ENCODE results near the gene APOC4. TPM values are rescaled to one million over a fixed set of nuclear protein-coding genes. Genes with fewer than 3 reads are reported as not detected.

APOC4 gene
- total RNA-seq, 1 experiment from 2014 or later: not detected

GRCh38 chr19:44993926-44994537, 52.0 kb downstream of the APOC4 start:
- no peak for DNase-seq (ENCODE audit: low spot score)

Other genes starting within 250 kb of the APOC4 start
- not detected in 2 replicates for gene CEACAM16, start 243.1 kb upstream of the APOC4 start, total RNA-seq (2014; rRNA removed; shearing (Covaris generic))
- gene BCL3, start 193.5 kb upstream of the APOC4 start, total RNA-seq (2014; rRNA removed; shearing (Covaris generic)): 7.8 and 11.6 TPM in 2 replicates
- gene CBLC, start 164.3 kb upstream of the APOC4 start, total RNA-seq (2014; rRNA removed; shearing (Covaris generic)): not detected in 2 replicates
- 5.8 and 6.2 TPM in 2 replicates for gene BCAM, start 133.1 kb upstream of the APOC4 start, total RNA-seq (2014; rRNA removed; shearing (Covaris generic))
- gene NECTIN2, start 95.9 kb upstream of the APOC4 start, total RNA-seq (2014; rRNA removed; shearing (Covaris generic)): 42.0 and 43.3 TPM in 2 replicates
- gene TOMM40, start 51.0 kb upstream of the APOC4 start, total RNA-seq (2014; rRNA removed; shearing (Covaris generic)): 59.0 and 68.6 TPM in 2 replicates
- 0.33 and 0.75 TPM in 2 replicates for gene APOE, start 36.4 kb upstream of the APOC4 start, total RNA-seq (2014; rRNA removed; shearing (Covaris generic))
- gene APOC1, start 27.6 kb upstream of the APOC4 start, total RNA-seq (2014; rRNA removed; shearing (Covaris generic)): not detected in 2 replicates
- not detected in 2 replicates for gene APOC2, start 3.8 kb downstream of the APOC4 start, total RNA-seq (2014; rRNA removed; shearing (Covaris generic))
- 12.9 and 17.4 TPM in 2 replicates for gene CLPTM1, start 13.1 kb downstream of the APOC4 start, total RNA-seq (2014; rRNA removed; shearing (Covaris generic))
- gene RELB, start 59.2 kb downstream of the APOC4 start, total RNA-seq (2014; rRNA removed; shearing (Covaris generic)): 0.78 and 0.81 TPM in 2 replicates
- gene CLASRP, start 96.8 kb downstream of the APOC4 start, total RNA-seq (2014; rRNA removed; shearing (Covaris generic)): 17.6 and 20.4 TPM in 2 replicates
- gene ZNF296, start 134.2 kb downstream of the APOC4 start, total RNA-seq (2014; rRNA removed; shearing (Covaris generic)): not detected in 2 replicates
- 23.5 and 27.5 TPM in 2 replicates for gene GEMIN7, start 137.0 kb downstream of the APOC4 start, total RNA-seq (2014; rRNA removed; shearing (Covaris generic))
- gene PPP1R37, start 150.9 kb downstream of the APOC4 start, total RNA-seq (2014; rRNA removed; shearing (Covaris generic)): 8.0 and 13.2 TPM in 2 replicates
- gene NKPD1, start 218.7 kb downstream of the APOC4 start, total RNA-seq (2014; rRNA removed; shearing (Covaris generic)): 0.19 TPM in 1 of 2 replicates, not detected in the other
- gene TRAPPC6A, start 236.0 kb downstream of the APOC4 start, total RNA-seq (2014; rRNA removed; shearing (Covaris generic)): 8.9 and 14.5 TPM in 2 replicates
- 2.1 and 5.3 TPM in 2 replicates for gene BLOC1S3, start 236.5 kb downstream of the APOC4 start, total RNA-seq (2014; rRNA removed; shearing (Covaris generic))

Data from H4 (cell line).